ENCODE data around the gene XIRP1. TPM values are rescaled to one million over a fixed set of nuclear protein-coding genes. Genes with fewer than 3 reads are reported as not detected.

The XIRP1 gene
- total RNA-seq, 4 donors from 2014 or later, result not detected

GRCh38 chr3:39219702-39220101 is 27.3 kb upstream of the XIRP1 start:
- Histone ChIP-seq H3K4me1 (no peaks in the 10 kb centered on the region), H3K27me3 (no peaks in the 10 kb centered on the region), H3K36me3 (no peaks in the 10 kb centered on the region), H3K27ac (no peak overlapping the region), H3K4me3 (replicated peaks in 1 of 3) (no peak overlapping the region), H3K9me3 (no peaks in the 10 kb centered on the region)
- WGBS, 2 donors, result 94% methylated on average over 3 of the region's 3 CpGs
- TF ChIP-seq CTCF (IDR thresholded peaks at IDR 0.05) (no peak), POLR2A (IDR thresholded peaks at IDR 0.05) (no peak)
- intact Hi-C loops (cut with DNase I), result no loop called here
- no peak for DNase-seq

- Histone ChIP-seq H3K4me3 (replicated peaks in 1 of 3) (no peak overlapping the region), H3K4me1 (no peaks in the 10 kb centered on the region), H3K9me3 (no peaks in the 10 kb centered on the region), H3K36me3 (no peaks in the 10 kb centered on the region), H3K27me3 (no peaks in the 10 kb centered on the region), H3K27ac (no peak overlapping the region)
- 81 to 87% methylated on average over 2 of the region's 2 CpGs for WGBS, 2 donors
- TF ChIP-seq POLR2A (IDR thresholded peaks at IDR 0.05) (no peak), CTCF (IDR thresholded peaks at IDR 0.05) (no peak)
- intact Hi-C loops (cut with DNase I), result no loop called here
- DNase-seq, result no peak
Observed at GRCh38 chr3:39216176-39216790, 23.9 kb upstream of the XIRP1 start.

- 73 to 74% methylated on average over 2 of the region's 2 CpGs for WGBS, 2 donors
- intact Hi-C loops (cut with DNase I), result no loop called here
- Histone ChIP-seq H3K27me3 (no peaks in the 10 kb centered on the region), H3K4me1 (no peaks in the 10 kb centered on the region), H3K36me3 (no peaks in the 10 kb centered on the region), H3K4me3 (replicated peaks in 1 of 3) (no peak overlapping the region), H3K9me3 (no peaks in the 10 kb centered on the region), H3K27ac (no peak overlapping the region)
- TF ChIP-seq POLR2A (IDR thresholded peaks at IDR 0.05) (no peak), CTCF (IDR thresholded peaks at IDR 0.05) (no peak)
- DNase-seq, result no peak
Observed at GRCh38 chr3:39213613-39214012, 21.2 kb upstream of the XIRP1 start.

- TF ChIP-seq CTCF (IDR thresholded peaks at IDR 0.05) (no peak), POLR2A (IDR thresholded peaks at IDR 0.05) (no peak)
- intact Hi-C loops (cut with DNase I), result no loop called here
Observed at GRCh38 chr3:39212665-39213064, 20.3 kb upstream of the XIRP1 start.

GRCh38 chr3:39211332-39212130 is 19.1 kb upstream of the XIRP1 start:
- WGBS, 2 donors, result 82 to 91% methylated on average over 4 of the region's 4 CpGs
- intact Hi-C loops (cut with DNase I), result no loop called here
- H3K4me3 ChIP-seq (replicated peaks in 1 of 3), result no peak overlapping the region
- no peaks in the 10 kb centered on the region for H3K4me1 ChIP-seq
- no peak for TF ChIP-seq CTCF (IDR thresholded peaks at IDR 0.05)
- no peak for TF ChIP-seq POLR2A (IDR thresholded peaks at IDR 0.05)
- H3K27me3 ChIP-seq, result no peaks in the 10 kb centered on the region
- no peak for DNase-seq
- H3K27ac ChIP-seq, result no peak overlapping the region
- H3K9me3 ChIP-seq, result no peaks in the 10 kb centered on the region
- no peaks in the 10 kb centered on the region for H3K36me3 ChIP-seq

More at GRCh38 chr3:39212665-39213064, 20.3 kb upstream of the XIRP1 start:
- Histone ChIP-seq H3K27ac (no peak overlapping the region), H3K27me3 (no peaks in the 10 kb centered on the region), H3K4me3 (replicated peaks in 1 of 3) (no peak overlapping the region), H3K4me1 (no peaks in the 10 kb centered on the region), H3K9me3 (no peaks in the 10 kb centered on the region), H3K36me3 (no peaks in the 10 kb centered on the region)
- DNase-seq, result no peak
- 94 to 98% methylated on average over 1 of the region's 1 CpG for WGBS, 2 donors

Data from thyroid gland (tissue), 4 donors.